PC-9 (cell line): Measurements from ENCODE around the gene TRIO.

ENCODE experiments used
- CTCF ChIP-seq: fragments of 200-600 bp; sonication (generic); conservative IDR thresholded peaks from 2 replicates; pipeline ENCODE4 v1.6.1; 2017; ENCODE audit warnings: mixed run types, antibody characterized with exemption, mild to moderate bottlenecking, moderate library complexity
- EZH2 ChIP-seq: fragments of 200-600 bp; sonication (generic); IDR thresholded peaks from 2 replicates; pipeline ENCODE4 v1.8.0; 2017; ENCODE audit warnings: antibody characterized with exemption, low read depth

DNA sequence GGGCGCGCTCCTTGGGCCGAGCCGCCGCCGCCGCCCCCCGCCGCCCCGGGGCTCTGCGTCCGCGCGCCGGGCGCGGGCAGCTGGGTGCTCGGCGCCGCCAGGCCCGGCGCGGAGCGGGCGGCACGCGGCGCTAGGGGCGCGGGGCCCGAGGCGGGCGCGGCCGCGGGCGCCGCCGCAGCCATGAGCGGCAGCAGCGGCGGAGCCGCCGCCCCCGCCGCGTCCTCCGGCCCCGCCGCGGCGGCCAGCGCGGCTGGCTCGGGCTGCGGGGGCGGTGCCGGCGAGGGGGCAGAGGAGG lies 351 bp downstream of the TRIO start:
- no peak for TF ChIP-seq EZH2
- no peak for TF ChIP-seq CTCF
